PFSK-1 (cell line): ENCODE results near the gene B4GAT1.

ENCODE experiments used
- POLR2AphosphoS5 ChIP-seq: IDR thresholded peaks from 2 replicates; pipeline ENCODE4 v1.6.1; 2012; ENCODE audit warnings: low read depth, mild to moderate bottlenecking, control low read depth, low read length, moderate library complexity
- SIN3A ChIP-seq: IDR thresholded peaks from 2 replicates; pipeline ENCODE4 v1.6.1; 2012; ENCODE audit warnings: mild to moderate bottlenecking, low read length, moderate library complexity, borderline replicate concordance; ENCODE audit not compliant: insufficient read depth

- TF ChIP-seq POLR2AphosphoS5 (no peak), SIN3A (no peak)
Observed at GRCh38 chr11:66360406-66361073, 13.1 kb upstream of the B4GAT1 start.
